Measurements from ENCODE around the gene MYDGF. TPM values are rescaled to one million over a fixed set of nuclear protein-coding genes. Genes with fewer than 3 reads are reported as not detected.

MYDGF gene
- total and polyA plus RNA-seq, 9 of the 15 experiments (the other 6 are each of a cell fraction or from before 2014, with no cell fraction given): 4.2 to 141 (median 82.1) TPM

DNA sequence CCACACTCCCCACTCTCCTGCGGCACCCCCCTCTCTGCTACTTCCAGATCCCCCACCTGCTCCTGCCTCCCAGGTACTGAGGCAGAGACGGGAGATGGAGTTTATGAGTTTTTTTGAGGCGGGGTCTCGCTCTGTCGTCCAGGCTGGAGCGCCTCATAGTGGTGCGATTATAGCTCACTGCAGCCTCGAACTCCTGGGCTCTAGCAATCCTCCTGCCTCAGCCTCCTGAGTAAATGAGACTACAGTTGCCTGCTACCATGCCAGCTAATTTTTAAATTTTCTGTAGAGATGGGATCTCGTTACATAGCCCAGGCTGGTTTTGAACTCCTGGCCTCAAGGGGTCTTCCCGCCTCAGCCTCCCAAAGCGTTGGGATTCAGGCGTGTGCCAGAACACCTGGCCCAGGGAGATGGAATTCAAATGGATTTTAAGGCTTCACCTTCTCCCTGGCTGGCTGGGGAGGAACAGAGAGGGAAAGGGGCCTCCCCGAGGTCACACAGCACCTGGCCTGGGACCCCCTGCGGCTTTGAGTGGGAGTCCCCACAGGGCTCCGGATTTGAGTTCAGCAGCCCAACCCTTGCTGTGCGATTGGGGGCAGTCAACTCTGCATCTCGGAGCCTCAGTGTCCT lies 50.4 kb downstream of the MYDGF start (continued):
- TF ChIP-seq, protein P1, sequence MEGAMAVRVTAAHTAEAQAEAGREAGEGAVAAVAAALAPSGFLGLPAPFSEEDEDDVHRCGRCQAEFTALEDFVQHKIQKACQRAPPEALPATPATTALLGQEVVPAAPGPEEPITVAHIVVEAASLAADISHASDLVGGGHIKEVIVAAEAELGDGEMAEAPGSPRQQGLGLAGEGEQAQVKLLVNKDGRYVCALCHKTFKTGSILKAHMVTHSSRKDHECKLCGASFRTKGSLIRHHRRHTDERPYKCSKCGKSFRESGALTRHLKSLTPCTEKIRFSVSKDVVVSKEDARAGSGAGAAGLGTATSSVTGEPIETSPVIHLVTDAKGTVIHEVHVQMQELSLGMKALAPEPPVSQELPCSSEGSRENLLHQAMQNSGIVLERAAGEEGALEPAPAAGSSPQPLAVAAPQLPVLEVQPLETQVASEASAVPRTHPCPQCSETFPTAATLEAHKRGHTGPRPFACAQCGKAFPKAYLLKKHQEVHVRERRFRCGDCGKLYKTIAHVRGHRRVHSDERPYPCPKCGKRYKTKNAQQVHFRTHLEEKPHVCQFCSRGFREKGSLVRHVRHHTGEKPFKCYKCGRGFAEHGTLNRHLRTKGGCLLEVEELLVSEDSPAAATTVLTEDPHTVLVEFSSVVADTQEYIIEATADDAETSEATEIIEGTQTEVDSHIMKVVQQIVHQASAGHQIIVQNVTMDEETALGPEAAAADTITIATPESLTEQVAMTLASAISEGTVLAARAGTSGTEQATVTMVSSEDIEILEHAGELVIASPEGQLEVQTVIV (CRISPR knock-in tag; IDR thresholded peaks at IDR 0.05; ENCODE audit: borderline replicate concordance): no peak
- TF ChIP-seq BCOR (IDR thresholded peaks at IDR 0.05) (peak; percentile 84), KAT8 (IDR thresholded peaks at IDR 0.05; ENCODE audit: low read depth) (no peak)

DNA sequence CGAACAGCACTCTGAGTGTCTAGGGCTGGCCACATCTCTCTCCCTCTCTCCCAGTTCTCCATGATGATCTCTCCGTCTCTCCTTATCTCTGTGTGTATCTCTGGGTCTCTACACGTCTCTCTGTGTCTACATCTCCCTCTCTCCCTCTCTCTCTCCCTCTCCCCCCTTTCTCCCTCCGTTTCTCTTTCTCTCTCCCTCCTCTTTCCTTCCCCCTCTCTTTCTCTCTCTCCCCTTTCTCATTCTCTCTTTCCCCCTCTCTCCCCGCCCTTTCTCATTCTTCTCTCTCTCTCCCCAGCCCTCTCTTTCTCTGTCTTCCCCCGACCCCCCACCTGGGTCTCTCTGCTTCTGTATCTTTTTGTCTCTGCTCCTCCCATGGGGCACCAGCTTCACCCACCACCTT lies 52.1 kb downstream of the MYDGF start:
- Histone ChIP-seq H3K9ac (ENCODE audit: insufficient read depth in 1 of 2, low read depth in 2 of 2, low read length in 2 of 2) (peak overlapping the region in 1 of 2 experiments; percentile 2; a peak in 1 of 4 replicates), H3K27me3 (ENCODE audit: control insufficient read depth in 2 of 2, insufficient read depth in 2 of 2, low read length in 2 of 2) (no peaks in the 10 kb centered on the region; a peak in 1 of 5 replicates), H3K36me3 (ENCODE audit: control insufficient read depth, insufficient read depth, low read length) (no peaks in the 10 kb centered on the region), H3K4me2 (ENCODE audit: insufficient read depth, low read length) (no peak overlapping the region), H2AFZ (ENCODE audit: low read depth, low read length) (no peak overlapping the region), H3K9me1 (ENCODE audit: control insufficient read depth, insufficient read depth, low read length) (no peaks in the 10 kb centered on the region), H3K27ac (ENCODE audit: extremely low read depth, low read depth, low read length) (no peak overlapping the region), H3K9me3 (replicated peaks; ENCODE audit: control insufficient read depth, insufficient read depth, low read depth, low read length) (no peaks in the 10 kb centered on the region), H3K79me2 (ENCODE audit: control insufficient read depth, insufficient read depth, low read length) (no peaks in the 10 kb centered on the region), H3K4me3 (no peak overlapping the region), H3K4me1 (replicated peaks in 1 of 2; ENCODE audit: control insufficient read depth in 2 of 2, insufficient read depth in 2 of 2, low read length in 2 of 2) (peaks cover 5 to 6% of the 10 kb centered on the region in 2 experiments; a peak in 4 of 5 replicates), H4K20me1 (replicated peaks; ENCODE audit: control insufficient read depth, insufficient read depth, low read length) (no peaks in the 10 kb centered on the region)
- in situ Hi-C loops (cut with MboI) (no loop called here), intact Hi-C loops (cut with micrococcal nuclease) (no loop called here)
- ATAC-seq (no peak), DNase-seq (ENCODE audit: extremely low read depth in 1 of 4, low spot score in 3 of 4) (no peak), FAIRE-seq (no peak)
- ChIA-PET POLR2A (interaction anchor here (1.1 kb wide), 1 partner anchor 51 kb away, joined by 4 read pairs; no protein-coding TSS in a partner anchor), CTCF (ENCODE audit: low intra/inter-chr PET ratio) (no interaction called here)
- TF ChIP-seq HDAC1 (IDR thresholded peaks at IDR 0.05): 0 out of 4 replicates have a peak, but pooled peaks of 1 of the 2 experiments have one; percentile 31
- no peak for TF ChIP-seq HDGF (IDR thresholded peaks at IDR 0.05)
- TF ChIP-seq, protein P2, sequence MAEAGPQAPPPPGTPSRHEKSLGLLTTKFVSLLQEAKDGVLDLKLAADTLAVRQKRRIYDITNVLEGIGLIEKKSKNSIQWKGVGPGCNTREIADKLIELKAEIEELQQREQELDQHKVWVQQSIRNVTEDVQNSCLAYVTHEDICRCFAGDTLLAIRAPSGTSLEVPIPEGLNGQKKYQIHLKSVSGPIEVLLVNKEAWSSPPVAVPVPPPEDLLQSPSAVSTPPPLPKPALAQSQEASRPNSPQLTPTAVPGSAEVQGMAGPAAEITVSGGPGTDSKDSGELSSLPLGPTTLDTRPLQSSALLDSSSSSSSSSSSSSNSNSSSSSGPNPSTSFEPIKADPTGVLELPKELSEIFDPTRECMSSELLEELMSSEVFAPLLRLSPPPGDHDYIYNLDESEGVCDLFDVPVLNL (CRISPR knock-in tag; IDR thresholded peaks at IDR 0.05; ENCODE audit: low read depth): no peak
- TF ChIP-seq RBM17 (IDR thresholded peaks at IDR 0.05; ENCODE audit: borderline replicate concordance, low read depth, low read length): no peak
- TF ChIP-seq ZNF584 (CRISPR knock-in tag; IDR thresholded peaks at IDR 0.05; ENCODE audit: low read depth): no peak
- TF ChIP-seq DPF2 (IDR thresholded peaks at IDR 0.05): peak; percentile 18; the same call in 1 of the 2 replicates
- TF ChIP-seq KDM1A (IDR thresholded peaks at IDR 0.05): 0 out of 4 replicates have a peak, but pooled peaks of 1 of the 2 experiments have one; percentile 15
- TF ChIP-seq, protein P3, sequence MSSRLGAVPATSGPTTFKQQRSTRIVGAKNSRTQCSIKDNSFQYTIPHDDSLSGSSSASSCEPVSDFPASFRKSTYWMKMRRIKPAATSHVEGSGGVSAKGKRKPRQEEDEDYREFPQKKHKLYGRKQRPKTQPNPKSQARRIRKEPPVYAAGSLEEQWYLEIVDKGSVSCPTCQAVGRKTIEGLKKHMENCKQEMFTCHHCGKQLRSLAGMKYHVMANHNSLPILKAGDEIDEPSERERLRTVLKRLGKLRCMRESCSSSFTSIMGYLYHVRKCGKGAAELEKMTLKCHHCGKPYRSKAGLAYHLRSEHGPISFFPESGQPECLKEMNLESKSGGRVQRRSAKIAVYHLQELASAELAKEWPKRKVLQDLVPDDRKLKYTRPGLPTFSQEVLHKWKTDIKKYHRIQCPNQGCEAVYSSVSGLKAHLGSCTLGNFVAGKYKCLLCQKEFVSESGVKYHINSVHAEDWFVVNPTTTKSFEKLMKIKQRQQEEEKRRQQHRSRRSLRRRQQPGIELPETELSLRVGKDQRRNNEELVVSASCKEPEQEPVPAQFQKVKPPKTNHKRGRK (tag; IDR thresholded peaks at IDR 0.05): peak; percentile 65; the same call in 1 of the 2 replicates
- 13% methylated on average over 3 of the region's 6 CpGs for WGBS (ENCODE audit: insufficient coverage, low coverage, missing lambda C conversion rate)
- BruUV-seq (replicated peaks): no TSS peak

Measured in K562 (cell line).